ENCODE results near the gene KCNQ2.

- TF ChIP-seq SUZ12 (IDR thresholded peaks at IDR 0.05; ENCODE audit: extremely low read depth, insufficient read depth, insufficient read length) (no peak), ZNF274 (IDR thresholded peaks at IDR 0.05; ENCODE audit: low read depth, low read length) (no peak)
Observed at GRCh38 chr20:63452821-63453523, 19.5 kb downstream of the KCNQ2 start.

All from NT2/D1 (cell line).